GM19397 (cell line): ENCODE results near the gene CCNY.

Experiments used
- ATAC-seq: cut with Tn5 transposase; IDR thresholded peaks from one replicate; pipeline ENCODE4 v1.9.1; 2021; ENCODE audit warnings: mild to moderate bottlenecking, moderate library complexity; ENCODE audit not compliant: unreplicated experiment

Gene CCNY

DNA sequence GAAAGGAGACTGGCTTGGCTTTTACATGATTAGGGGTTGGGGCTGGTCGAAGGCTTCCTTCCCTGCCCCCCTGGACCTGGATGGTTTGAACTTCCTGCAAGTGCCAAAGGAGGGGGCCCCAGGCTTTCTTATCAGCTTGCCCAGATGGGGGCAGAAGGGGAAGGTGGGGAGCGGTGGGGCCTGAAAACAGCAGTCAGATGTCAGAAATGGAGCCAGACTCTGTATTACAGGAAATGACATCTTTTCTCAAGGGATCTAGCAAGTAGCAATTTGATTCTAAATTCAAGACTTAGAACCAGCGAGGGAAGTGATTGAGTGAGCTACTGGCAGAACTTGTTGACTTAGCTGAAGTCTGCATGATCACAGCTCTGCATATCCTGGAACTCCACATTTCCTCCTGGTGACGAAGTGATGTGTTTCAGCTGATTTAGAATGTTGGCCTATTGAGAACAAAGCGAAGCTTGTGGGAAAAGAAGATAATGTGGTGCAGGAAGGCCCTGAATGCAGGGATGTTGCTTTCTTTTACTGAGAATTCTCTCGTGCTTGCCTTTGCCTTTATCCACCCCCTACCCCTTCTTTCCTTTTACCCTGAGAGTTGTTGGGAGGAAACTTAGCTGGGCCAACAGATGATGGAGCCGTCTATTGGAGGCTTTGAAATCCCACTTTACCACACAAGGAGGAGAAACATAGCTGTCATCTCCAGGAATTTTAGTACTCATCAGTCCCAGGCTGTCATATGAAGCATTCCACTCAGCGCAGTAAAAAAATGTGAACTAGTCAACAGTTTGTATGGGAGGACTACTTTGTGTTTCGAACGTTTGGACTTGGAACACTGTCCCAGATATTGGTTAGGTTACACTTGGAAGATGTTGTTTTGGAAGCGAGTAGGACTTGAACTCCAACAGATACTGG is 43.2 kb downstream of the CCNY start:
- peak; percentile 74 for ATAC-seq

DNA sequence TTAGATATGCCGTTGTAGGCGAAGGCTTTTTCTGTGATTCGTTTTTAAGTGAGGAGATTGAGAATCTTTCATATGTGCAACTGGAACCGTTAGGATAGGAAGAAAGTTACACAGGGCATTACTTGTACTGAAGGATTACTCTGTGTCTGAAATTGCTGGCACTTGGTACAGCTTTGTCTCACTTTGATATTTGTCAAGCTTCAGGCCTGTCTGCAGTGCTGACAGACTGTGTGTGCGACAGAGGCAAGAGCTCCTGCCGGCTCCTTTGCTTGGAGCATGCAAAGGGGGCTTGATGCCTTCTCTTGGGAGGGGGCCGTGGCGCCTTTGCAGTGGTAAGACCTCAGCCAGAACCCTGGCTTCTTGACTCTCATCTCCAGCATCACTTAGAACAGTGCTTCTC is 45.8 kb downstream of the CCNY start:
- no peak for ATAC-seq

DNA sequence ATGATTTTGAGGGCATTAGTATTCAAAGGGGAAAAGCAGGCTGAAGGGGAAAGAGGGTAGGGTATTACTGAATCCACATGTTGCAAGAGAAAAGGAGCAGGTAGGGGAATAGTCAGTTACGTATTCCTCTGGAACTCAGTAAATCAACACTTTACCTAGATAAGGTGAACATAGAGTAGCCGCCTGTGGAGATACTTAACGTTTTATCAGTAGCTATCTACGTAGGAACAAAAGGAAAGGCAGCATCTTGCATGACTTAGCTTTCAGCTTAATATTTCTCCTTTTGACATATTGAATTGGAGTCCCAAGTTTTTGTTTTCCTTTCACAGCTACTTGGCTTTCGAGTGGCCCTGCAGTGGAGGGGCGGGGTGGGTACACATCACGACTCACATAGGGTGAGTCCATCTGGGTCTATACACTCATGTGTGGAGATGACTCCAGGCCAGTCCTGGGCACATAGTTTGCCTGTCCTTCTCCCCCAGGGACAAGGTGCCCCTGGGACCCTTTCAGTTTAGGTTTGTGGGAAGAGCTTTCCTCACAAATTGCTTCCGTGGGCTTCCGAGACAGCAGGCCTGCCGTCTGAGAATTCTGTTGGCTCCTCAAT is 48.1 kb downstream of the CCNY start:
- ATAC-seq = no peak

DNA sequence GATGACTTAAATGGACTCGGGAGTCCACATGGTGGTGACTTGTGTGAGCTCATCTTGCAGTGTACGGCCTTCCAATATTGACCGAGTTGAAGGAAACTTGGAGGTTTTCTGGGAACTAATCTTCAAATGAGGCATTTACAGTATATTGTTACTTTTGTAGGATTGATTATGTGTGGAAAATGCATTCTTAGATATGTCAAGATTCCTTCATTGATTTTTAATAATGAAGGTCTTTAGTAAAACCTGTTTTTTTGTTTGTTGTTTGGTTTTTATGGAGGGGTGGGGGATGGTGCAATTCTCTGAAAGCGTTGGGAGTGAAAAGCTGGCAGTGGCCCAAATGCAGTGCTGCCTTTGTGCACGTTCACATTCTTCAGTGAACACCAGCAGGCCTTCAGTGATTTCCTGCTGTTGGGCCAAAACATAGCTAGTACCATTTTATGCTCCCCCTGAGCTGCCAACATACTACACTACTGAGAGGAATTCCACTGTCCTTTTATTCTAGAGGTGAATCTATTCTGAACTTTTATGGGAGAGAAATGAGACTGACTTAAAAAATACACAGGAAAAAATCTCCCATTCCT is 50.4 kb downstream of the CCNY start:
- no peak for ATAC-seq

DNA sequence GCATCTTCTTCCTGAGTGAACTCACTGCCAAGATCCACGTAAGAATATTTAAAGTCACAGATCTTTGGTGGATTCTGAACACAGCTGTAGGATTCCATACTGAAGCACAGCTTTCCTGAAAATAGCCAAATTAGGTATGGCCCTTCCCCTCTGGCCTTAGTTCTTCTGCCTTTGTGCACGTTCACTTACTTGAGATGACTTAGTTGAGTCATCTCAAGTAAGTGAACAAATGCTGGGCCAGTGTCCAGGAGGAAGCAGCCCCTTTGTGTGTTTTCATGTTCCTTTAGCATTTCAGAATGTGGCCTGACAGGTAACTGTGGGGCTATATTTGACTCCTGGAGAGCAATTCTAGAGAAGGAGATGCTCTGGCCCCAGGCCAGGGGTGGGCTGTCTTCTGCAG is 51.5 kb downstream of the CCNY start:
- ATAC-seq = no peak

DNA sequence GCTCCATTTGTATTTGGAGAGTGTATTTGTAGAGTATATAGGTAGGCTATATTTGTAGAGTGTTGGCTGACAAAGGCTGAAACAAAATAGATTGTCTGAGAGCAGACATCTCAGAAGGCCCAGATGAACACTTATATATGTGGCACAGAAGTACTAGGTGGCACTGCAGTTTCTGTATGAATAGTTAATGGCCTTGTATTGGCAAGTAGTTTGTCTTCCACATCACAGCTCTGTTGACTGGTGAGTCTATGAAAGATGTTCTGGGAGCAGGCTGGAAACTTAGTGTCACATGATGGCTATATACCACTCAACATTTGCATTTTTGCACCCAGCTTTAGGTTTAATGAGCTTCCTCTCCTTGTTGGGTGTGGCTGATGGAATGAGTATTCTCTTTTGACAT is 51.9 kb downstream of the CCNY start:
- ATAC-seq = no peak

DNA sequence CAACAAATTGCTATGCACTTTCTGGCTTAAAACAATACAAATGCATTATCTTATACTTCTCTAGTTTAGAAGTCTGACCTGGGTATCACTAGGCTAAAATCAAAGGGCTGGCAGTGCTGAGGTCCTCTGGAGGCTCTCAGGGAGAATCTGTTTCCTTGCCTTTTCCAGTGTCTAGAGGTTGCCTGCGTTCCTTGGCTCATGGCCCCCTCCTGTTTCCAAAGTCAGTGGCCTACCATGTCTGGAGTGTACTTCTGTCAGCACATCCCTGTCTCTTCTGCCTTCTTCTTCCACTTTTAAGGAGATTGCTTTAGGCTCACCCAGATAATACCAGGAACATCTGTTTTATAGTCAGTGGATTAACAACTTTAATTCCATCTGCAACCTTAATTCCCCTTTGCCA is 52.4 kb downstream of the CCNY start:
- ATAC-seq = no peak

DNA sequence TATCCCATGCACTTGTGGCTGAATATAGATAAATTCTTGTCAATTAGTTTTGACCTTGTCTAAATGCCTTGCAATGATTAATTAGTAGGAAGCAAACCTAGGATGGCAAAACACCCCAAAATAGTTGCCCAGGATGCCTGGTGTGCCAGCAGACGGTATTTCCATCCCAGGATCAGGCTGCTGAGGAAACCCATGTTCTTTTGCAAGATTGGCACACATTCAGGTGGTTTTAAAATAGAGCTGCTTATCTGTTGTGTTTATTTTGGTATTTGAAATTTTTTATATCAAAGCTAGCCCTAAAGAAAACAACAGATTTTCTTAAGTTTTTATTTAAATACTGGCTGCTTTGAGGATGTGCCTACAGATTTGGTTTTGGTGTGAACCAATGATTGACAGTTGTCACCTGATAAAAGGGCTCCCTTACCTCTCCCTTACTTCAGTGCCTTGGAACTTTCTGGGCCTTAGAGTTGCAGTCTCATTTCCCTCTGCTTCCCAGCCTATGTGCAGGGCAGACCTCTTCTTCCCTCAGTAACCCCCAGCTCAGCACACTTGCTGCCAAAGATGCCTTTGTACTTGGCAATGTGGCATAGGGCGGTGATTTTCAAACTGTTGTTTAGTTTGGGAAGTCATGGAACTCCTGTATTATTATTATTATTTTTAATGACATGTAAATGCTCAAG is 54.0 kb downstream of the CCNY start:
- no peak for ATAC-seq

DNA sequence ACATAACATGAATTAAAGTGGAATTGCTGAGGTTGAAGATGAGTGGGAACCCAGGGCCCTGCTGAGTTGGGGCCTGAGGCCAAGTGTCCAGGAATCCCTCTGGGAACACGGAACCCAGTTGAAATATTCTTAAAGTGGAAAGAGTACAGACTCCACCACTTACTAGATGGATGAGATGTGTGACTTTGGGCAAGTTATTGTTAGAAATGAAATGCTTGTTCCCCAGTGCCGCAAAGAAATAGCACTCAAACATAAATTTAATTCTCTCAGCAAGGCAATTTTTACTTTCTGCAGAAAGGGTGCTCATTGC is 54.5 kb downstream of the CCNY start:
- ATAC-seq = no peak

DNA sequence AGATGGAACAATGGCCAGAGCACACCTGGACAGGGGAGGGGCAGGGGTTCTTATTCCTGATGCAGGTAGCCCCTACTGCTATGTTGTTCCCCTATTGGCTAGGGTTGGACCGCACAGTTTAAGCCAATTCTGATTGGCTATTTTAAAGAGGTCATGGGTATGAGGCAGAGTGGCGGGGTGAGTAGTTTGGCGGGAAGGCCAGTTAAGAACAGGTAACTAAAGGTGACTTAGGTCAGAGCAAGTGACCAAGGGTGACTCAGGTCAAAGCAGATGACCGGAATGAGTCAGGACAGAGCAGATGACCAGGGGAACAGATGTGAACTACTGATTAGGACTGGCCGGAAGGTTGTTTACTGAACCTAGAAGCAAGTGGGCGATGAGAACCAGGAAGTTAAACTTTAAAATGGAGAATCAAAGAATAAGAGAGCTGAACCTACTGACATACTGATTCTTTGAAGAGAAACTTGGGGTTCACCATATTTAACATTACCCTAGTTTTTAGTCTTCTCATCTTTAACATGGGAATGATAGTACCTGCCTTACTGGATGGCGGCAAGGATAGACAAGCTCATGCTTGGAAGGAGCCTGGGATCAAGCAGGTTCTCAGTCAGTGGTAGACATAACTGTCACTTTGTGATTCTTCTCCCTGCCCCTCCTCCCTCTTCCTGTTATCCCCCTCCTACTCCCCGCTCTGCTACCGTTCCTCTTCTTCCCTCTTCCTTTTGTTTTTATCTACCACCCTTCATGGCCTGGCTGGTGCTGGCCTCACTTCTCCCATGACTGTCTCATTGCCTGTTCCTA is 55.0 kb downstream of the CCNY start:
- ATAC-seq = no peak

DNA sequence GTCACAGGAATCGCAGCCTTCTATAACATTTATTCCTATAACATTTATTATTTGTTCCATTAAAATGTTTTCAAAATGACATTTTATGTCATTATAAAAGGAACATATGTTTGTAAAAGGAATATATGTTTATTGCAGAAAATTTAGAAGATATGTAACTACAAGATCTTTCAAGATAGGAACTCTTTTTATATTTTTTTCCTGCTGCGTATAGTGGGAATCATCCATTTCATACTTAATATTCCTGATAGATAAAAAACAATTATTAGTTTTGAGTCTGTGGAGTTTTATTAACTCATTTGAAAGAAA is 55.6 kb downstream of the CCNY start:
- no peak for ATAC-seq

DNA sequence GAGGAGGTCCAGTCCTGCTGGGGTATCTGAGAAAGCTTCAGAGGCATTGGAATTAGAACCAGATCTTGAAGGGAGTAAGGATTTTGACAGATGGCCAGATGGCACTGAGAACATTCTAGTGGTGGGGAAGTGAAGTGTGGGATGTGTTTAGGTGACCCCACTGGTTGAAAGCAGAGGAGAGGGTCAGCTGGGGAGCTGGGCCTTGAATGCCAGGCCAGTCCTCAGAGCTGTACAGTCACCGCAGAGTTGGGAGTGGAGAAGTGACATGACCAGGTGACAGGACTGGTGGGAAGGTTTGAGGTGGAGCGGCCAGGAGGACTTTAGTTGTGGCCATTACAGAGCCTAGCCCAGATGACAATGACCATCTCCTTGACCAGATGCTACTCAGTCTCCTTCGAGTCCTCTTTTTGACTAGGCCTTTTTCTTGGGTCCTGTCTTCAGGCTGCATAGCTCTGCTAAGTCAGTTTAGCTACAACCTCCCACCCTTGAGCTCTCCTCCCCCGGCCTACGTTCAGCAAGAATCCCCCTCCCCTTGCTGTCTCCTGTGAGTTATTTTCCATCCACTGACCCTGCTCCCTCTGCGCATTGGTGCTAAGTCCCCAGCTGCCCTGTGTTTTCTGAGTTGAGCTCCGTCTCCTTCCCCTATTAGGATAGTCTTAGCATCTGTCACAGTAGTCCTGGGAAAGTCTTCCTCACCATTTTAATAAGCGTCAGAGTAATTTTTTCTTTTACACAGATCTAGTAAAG is 56.3 kb downstream of the CCNY start:
- no peak for ATAC-seq

DNA sequence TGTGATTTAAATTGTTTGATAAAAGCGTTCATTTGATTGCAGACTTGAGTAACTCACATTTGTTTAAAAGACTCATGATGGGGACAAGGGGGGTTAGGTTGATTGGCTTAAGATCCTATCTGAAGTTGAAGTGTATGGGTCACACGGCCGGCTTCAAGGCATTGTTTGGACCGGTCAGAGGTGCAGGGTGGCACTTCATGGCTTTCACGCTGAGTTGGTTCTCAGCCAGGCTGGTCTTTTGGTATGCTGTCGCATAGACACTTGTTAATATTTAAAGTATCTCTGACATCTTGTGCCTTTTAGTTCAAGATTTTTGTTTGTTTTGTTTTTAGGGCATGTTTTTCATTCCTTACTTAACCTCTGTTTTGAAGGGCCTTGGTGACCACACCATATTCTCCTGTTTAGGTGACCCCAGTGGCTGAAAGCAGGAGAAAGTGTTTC is 58.1 kb downstream of the CCNY start:
- no peak for ATAC-seq

DNA sequence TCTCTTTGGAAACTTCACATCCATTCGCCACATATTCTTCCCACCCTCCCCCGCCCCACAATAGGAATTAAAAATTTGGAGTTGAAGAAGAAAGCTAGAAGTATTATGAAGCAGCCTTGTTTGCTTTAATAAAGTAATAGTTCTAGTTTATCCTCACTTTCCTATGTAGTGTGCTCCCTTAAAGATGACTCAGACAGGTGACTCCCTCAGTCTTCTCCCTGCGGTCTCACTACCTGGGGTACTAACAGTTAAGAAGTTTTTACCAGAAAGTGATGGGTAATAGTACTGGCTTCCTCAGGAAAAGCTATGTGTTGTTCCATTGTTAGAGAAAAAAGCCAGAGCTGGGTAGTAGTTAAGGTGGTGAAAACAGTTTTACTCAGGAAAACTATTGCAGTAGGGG is 58.6 kb downstream of the CCNY start:
- no peak for ATAC-seq

DNA sequence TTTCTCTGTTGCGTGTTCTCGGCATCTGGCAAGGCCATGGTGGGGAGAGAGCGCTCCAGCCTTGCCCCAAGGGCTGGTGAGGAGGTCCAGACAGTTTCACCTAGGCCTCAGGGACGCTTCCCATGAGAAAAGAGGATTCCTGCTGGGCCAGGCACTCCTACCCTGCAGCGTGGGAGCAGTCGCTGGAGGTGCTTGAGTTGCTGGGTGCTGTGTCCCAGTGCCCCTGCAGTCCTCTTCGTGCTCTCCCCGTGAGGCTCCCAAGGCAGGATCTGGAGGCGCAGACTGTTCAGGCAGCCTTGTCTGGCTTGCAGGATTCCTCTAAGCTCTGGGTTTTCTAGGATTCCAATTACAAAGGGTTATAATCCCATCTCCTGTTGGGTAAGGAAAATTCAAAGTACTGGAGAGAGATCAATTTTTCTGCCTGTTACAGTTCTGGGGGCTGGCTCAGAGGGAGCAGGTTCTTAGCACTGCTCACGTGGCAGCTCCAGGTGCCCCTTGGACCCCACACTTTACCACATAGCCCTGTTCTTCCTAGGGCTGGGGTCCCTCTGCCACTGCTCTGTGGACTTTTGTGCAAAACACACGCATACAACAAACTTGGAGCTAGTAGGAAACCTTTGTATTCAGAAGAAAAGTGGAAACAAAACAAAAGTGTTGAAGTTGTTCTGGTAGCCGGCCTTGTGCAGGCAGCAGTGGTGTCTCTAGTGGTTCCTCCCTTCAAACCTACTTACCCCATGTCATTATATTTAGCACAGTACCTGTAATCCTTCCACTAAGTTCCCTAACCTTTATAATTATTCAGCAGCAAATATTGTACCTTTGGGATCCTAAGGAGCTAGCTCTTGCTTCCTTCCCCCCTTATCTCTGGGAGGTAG is 60.5 kb downstream of the CCNY start:
- no peak for ATAC-seq

DNA sequence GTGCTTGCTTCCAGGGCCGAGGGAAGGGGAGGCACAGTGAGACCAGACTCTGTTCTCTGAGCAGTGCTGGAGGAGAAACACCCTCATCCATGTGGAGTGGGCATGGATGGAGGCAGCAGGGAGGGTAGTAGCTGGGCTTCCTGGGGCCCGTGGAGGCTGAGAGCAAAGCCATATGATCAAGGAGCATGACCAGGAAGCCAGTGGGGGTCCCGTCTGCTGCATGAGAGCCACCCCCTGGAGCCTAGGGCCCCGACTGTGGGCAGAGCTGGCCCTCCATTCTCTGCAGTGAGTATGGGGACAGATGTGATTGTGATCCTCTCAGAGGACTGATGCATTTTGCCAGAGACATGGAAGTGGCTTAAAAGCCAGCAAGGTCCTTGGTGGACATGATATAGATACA is 61.6 kb downstream of the CCNY start:
- no peak for ATAC-seq

DNA sequence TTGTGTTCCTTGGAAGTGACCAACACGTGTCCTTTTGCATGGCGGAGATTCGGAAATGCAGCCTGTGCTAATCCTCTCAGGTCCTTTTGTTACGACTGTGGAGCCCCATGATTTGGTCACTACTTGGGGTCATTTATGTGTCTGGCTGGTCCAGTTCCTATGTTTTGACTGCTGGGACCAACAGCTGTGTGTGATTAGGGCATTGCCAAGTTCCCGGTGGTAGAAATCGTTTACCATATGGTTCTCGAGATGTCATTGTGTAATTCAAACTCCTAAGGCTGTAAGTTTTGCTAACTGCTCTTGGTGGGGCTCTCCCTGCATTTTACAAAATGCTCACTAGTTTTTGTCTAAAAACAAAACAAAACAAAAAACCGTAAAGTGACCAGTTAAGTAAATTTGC is 62.0 kb downstream of the CCNY start:
- ATAC-seq = no peak

DNA sequence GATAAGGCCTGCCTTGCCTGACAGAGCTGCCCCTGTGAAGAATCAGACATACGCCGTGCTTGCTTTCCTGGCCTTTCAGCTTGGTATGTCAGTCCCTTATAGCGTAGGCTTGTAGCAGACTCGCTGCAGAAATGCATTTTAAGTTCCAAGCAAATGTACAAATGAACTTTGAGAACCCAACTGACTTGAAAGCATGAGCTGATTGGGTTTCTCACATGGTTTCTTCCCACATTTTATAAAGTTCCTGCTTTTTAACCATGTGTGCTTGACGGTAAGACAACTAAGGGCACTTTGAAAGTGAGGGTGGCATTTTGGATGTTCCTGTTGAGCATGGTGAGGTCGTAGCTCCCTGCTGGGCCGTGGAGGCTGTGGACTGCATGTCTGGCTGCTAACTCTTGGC is 62.6 kb downstream of the CCNY start:
- no peak for ATAC-seq

DNA sequence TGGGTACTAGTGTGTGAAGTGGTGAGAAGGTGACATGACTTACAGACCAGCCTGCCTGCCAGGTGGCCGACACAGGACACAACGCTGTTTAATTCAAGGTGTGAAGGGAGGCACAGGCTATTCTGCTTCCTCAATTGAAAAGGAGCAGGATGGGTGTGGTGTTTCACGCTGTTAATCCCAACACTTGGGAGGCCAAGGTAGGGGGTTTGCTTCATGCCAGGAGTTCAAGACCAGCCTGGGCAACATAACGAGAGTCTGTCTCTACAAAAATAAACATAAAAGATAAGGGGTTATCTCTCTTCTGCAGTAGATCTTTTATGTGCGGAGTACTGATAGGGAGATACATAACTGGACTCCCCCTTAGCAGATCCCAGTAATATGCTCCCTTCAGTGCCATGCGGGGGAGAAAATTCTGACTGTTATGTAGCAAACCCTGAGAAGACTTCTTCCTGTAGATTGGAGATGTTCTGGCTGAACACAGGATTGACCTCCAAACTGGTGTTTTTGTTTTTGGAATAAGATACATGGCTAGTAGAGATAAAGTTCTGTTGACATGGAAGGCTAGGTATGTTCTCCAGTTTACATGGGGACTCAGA is 63.2 kb downstream of the CCNY start:
- no peak for ATAC-seq
